Sigmoid colon (tissue), 7 donors: ENCODE measurements around the gene KREMEN1. TPM values are rescaled to one million over a fixed set of nuclear protein-coding genes. Genes with fewer than 3 reads are reported as not detected.

Source experiments
- DNase-seq: peaks from one replicate; pipeline ENCODE4 v3.0.0-alpha.2; 2019
- H3K27ac ChIP-seq, 4 donors: fragments of 200-600 bp; sonication (generic); one replicate each; pipeline ENCODE4 v1.5.1; 2016 to 2019; ENCODE audit warnings: mild to moderate bottlenecking in 1 of 4
- H3K27me3 ChIP-seq, 3 donors: fragments of 200-600 bp; sonication (generic); one replicate each; pipeline ENCODE4 v1.5.1; 2019; ENCODE audit warnings: mild to moderate bottlenecking in 1 of 3
- H3K36me3 ChIP-seq, 4 donors: fragments of 200-600 bp; sonication (generic); one replicate each; pipeline ENCODE4 v1.5.1; 2016 to 2019
- H3K4me1 ChIP-seq, 4 donors: fragments of 200-600 bp; sonication (generic); one replicate each; pipeline ENCODE4 v1.5.1; 2017 to 2019
- H3K4me3 ChIP-seq, 4 donors: fragments of 200-600 bp; sonication (generic); one replicate each; pipeline ENCODE4 v1.5.1; 2017 to 2019; ENCODE audit warnings: mild to moderate bottlenecking in 2 of 4, moderate library complexity in 1 of 4
- H3K9me3 ChIP-seq, 4 donors: fragments of 200-600 bp in 3 of 4; sonication (generic) in 3 of 4; one replicate each; pipeline versions ENCODE4 v1.5.1 to v1.6.1; 2013 to 2019
- EP300 ChIP-seq, 4 donors: sonication (generic); formaldehyde crosslinking; IDR thresholded peaks; one replicate each; pipeline ENCODE4 v1.6.1; 2017; ENCODE audit warnings: antibody characterized with exemption in 4 of 4
- POLR2A ChIP-seq, 2 donors: fragments of 450-650 bp; IDR thresholded peaks; one replicate each; pipeline ENCODE4 v1.6.1; 2016; ENCODE audit warnings: antibody characterized with exemption in 2 of 2, mild to moderate bottlenecking in 2 of 2, moderate library complexity in 2 of 2
- POLR2AphosphoS5 ChIP-seq, 4 donors: sonication (generic); formaldehyde crosslinking; IDR thresholded peaks; one replicate each; pipeline ENCODE4 v1.6.1; 2017; ENCODE audit warnings: antibody characterized with exemption in 4 of 4
- WGBS, 2 donors: extraction: QIAGEN DNeasy Blood & Tissue Kit; methylation state at CpG; one replicate each; pipeline ENCODE4 v1.1.7; 2013; 5-methylcytosine and 5-hydroxymethylcytosine counted together
- intact Hi-C: fragments of 100-400 bp; cut with DNase I; formaldehyde crosslinking; loops from one replicate; pipeline ENCODE4 v1.15.1; 2023
- polyA plus RNA-seq, 3 donors: library from polyadenylated mRNA; stranded (reverse); fragments of 200-250 nt; gene quantifications; one replicate each; pipeline ENCODE4 v1.2.3, GENCODE V29; 2013
- total RNA-seq, 4 donors: library from RNA; depleted of rRNA; stranded (reverse); fragments of >200 nt; gene quantifications; one replicate each; pipeline ENCODE4 v1.1.0, GENCODE V29; 2016
- TF ChIP-seq, protein P1 (sequence below), 4 experiments: fragments of 450-650 bp in 3 of 4; fragments of 200-600 bp in 1 of 4; IDR thresholded peaks; one replicate each; pipeline ENCODE4 v1.5.1; 2016 to 2019; ENCODE audit warnings: antibody characterized with exemption in 4 of 4, mild to moderate bottlenecking in 3 of 4, moderate library complexity in 2 of 4
- donor health status: healthy with polysubstance abuse.
- donor health status: Bipolar disorder and iron deficiency.
- donor health status: healthy.

KREMEN1 gene
- total and polyA plus RNA-seq, 7 donors = 4.2 to 13.2 (median 6.7) TPM

DNA sequence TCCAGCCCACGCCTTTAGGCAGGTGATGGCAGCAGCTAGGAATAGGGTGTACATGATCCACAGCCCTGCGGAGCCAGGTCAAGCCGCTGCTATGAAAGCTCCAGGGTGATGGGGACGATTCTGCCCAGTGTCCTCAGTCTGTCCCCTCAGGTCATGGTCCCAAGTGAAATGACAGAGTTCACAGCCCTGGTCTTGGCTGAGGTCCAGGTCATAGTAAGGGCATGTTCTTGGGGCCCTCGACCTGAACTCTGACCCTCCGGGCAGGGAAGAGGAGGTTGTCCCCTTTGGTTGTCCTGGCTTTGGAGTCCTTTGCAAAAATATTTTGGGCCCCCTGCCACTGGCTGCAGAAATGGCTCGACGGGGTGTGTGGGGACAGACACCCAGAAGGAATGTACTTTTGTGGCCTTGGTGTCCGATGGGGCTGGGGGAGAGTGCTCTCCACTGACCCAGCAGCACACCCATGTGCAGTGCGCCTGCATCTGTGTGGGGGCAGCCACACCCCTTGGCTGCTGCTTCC is 18.5 kb upstream of the KREMEN1 start:
- intact Hi-C loops = no loop called here
- H3K9me3 ChIP-seq = no peaks in the 10 kb centered on the region
- no peaks in the 10 kb centered on the region for H3K27me3 ChIP-seq
- DNase-seq = peak; percentile 50
- H3K4me1 ChIP-seq = no peaks in the 10 kb centered on the region
- peaks cover 6 to 20% (median 12%) of the 10 kb centered on the region in 4 donors for H3K36me3 ChIP-seq
- 82 to 89% methylated on average over 10 of the region's 10 CpGs for WGBS, 2 donors
- no peak overlapping the region for H3K4me3 ChIP-seq
- no peak for TF ChIP-seq POLR2A (IDR thresholded peaks at IDR 0.05)
- TF ChIP-seq, protein P1, sequence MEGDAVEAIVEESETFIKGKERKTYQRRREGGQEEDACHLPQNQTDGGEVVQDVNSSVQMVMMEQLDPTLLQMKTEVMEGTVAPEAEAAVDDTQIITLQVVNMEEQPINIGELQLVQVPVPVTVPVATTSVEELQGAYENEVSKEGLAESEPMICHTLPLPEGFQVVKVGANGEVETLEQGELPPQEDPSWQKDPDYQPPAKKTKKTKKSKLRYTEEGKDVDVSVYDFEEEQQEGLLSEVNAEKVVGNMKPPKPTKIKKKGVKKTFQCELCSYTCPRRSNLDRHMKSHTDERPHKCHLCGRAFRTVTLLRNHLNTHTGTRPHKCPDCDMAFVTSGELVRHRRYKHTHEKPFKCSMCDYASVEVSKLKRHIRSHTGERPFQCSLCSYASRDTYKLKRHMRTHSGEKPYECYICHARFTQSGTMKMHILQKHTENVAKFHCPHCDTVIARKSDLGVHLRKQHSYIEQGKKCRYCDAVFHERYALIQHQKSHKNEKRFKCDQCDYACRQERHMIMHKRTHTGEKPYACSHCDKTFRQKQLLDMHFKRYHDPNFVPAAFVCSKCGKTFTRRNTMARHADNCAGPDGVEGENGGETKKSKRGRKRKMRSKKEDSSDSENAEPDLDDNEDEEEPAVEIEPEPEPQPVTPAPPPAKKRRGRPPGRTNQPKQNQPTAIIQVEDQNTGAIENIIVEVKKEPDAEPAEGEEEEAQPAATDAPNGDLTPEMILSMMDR (IDR thresholded peaks at IDR 0.05) = no peak
- no peak for TF ChIP-seq EP300 (IDR thresholded peaks at IDR 0.05)
- TF ChIP-seq POLR2AphosphoS5 (IDR thresholded peaks at IDR 0.05) = no peak
- H3K27ac ChIP-seq = no peak overlapping the region

DNA sequence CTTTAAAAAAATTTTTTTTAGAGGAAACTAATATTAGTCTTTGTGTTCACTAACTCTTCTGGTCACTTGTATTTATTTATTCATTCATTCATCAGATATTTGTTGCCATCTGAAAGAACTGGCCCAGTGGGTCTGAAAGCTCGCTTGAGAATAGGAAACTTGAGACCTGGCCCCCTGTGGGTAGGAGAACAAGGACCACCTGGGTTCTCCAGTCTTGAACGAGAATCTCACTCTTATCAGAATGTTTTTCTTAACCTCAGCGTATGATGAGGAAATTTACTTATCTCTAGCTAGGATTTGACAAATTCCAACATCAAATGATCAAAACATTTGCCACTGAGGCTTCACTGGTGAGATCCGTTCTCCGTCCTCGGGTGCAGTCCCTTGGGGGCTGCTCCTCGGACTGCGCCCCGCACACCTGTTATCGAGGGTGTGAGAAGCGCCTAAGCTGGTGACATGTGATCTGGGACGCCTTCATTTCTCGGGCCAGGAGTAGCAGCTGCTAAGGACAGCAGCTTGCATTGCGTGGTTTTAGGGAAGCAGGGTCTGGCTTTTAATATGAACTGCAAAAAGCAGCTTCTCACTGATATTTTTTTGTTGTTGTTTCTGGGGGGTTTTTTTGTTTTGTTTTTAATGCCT is 17.5 kb upstream of the KREMEN1 start:
- Histone ChIP-seq H3K36me3 (peaks cover 0 to 10% (median 2%) of the 10 kb centered on the region in 4 donors), H3K4me1 (no peaks in the 10 kb centered on the region), H3K27ac (no peak overlapping the region), H3K4me3 (no peak overlapping the region), H3K27me3 (no peaks in the 10 kb centered on the region), H3K9me3 (no peaks in the 10 kb centered on the region)
- WGBS, 2 donors = 88 to 90% methylated on average over 14 of the region's 14 CpGs
- no peak for TF ChIP-seq POLR2AphosphoS5 (IDR thresholded peaks at IDR 0.05)
- intact Hi-C loops = no loop called here
- DNase-seq = no peak

DNA sequence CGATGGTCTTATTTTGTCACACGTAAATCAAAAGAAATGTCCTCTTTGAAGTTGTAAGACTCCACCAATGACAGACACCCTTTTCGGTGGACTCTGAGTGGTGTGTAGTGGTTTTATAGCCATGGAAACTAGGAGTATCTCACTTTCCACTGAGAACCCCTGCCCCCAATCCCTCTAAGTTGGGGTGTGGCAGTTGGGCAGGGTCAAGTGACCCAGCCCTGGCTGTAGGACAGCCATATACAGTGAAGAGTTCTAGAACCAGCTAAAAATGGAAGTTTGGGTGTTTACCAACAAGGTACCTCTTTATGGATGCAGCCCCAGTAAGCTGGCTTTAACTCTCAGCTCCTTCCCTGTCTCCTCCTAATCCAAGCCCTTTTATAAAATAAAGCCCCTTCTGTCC is 16.4 kb upstream of the KREMEN1 start:
- H3K27me3 ChIP-seq = no peaks in the 10 kb centered on the region
- 94 to 95% methylated on average over 3 of the region's 3 CpGs for WGBS, 2 donors
- no peaks in the 10 kb centered on the region for H3K4me1 ChIP-seq
- DNase-seq = no peak
- no peak overlapping the region for H3K27ac ChIP-seq
- intact Hi-C loops = no loop called here
- no peaks in the 10 kb centered on the region for H3K36me3 ChIP-seq
- TF ChIP-seq POLR2A (IDR thresholded peaks at IDR 0.05) (no peak), EP300 (IDR thresholded peaks at IDR 0.05) (no peak), POLR2AphosphoS5 (IDR thresholded peaks at IDR 0.05) (no peak)
- TF ChIP-seq, protein P1 (IDR thresholded peaks at IDR 0.05) = no peak
- H3K4me3 ChIP-seq = no peak overlapping the region
- H3K9me3 ChIP-seq = no peaks in the 10 kb centered on the region

DNA sequence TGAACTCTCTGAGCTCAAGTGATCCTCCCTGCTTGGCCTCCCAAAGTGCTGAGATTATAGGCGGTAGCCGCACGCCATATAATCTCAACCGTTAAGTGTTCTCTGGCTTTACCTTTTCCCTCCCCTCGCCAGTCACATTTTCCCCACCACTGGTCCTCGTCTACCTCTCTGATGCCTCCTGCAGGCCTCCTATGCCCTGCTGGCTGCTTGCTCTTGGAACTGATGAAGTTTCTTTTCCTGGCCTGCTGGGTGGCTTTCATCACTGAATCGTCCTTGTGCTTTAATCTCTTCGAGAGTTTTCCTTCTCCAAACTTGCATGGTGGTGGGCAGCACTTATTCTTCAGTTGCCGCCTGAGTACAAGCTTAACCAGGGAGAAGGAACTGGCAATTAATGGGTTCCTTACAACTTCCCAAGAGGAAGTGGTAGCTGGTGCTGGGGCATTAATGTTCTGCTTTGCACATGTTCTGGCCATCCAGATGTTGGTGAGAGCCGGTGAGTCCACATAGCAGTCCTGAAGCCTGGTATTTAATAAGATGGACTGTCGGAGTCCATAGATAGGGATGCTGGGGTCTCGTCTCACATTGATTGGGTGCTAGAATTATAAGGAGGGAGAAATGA is 12.5 kb upstream of the KREMEN1 start:
- WGBS, 2 donors = 74 to 83% methylated on average over 12 of the region's 12 CpGs
- Histone ChIP-seq H3K9me3 (no peaks in the 10 kb centered on the region), H3K4me1 (no peaks in the 10 kb centered on the region), H3K4me3 (no peak overlapping the region), H3K36me3 (no peaks in the 10 kb centered on the region), H3K27ac (no peak overlapping the region), H3K27me3 (no peaks in the 10 kb centered on the region)
- intact Hi-C loops = no loop called here
- peak; percentile 33 for DNase-seq
- TF ChIP-seq, protein P1 (IDR thresholded peaks at IDR 0.05) = no peak
- no peak for TF ChIP-seq EP300 (IDR thresholded peaks at IDR 0.05)
- no peak for TF ChIP-seq POLR2A (IDR thresholded peaks at IDR 0.05)
- TF ChIP-seq POLR2AphosphoS5 (IDR thresholded peaks at IDR 0.05) = no peak

DNA sequence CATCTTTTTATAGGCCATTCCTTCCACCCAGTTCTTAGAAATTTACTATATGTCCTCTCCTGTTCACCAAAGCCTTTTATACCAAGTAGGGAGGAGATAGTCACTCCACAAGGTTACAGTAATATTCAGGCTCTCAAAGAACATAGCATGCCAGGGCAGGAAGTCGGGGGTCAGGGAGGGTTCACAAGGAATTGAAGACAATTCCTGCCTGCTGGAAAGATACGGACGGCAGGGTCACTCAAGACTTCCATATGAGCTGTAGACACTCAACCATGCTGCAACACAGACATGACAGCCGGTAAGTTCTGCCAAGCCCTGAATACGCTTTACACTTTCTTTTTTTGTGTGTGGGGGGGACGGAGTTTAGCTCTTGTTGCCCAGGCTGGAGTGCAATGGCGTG is 11.9 kb upstream of the KREMEN1 start:
- Histone ChIP-seq H3K27me3 (no peaks in the 10 kb centered on the region), H3K4me3 (no peak overlapping the region), H3K9me3 (no peaks in the 10 kb centered on the region), H3K27ac (no peak overlapping the region), H3K36me3 (no peaks in the 10 kb centered on the region), H3K4me1 (no peaks in the 10 kb centered on the region)
- DNase-seq = no peak
- intact Hi-C loops = no loop called here
- TF ChIP-seq POLR2A (IDR thresholded peaks at IDR 0.05) = no peak
- TF ChIP-seq, protein P1 (IDR thresholded peaks at IDR 0.05) = no peak
- WGBS, 2 donors = 72 to 88% methylated on average over 7 of the region's 7 CpGs
